GM19452 (cell line): ENCODE results near the gene MCC.

ENCODE experiments used
- ATAC-seq: cut with Tn5 transposase; IDR thresholded peaks from one replicate; pipeline ENCODE4 v1.9.1; 2021; ENCODE audit not compliant: unreplicated experiment

The MCC gene

DNA sequence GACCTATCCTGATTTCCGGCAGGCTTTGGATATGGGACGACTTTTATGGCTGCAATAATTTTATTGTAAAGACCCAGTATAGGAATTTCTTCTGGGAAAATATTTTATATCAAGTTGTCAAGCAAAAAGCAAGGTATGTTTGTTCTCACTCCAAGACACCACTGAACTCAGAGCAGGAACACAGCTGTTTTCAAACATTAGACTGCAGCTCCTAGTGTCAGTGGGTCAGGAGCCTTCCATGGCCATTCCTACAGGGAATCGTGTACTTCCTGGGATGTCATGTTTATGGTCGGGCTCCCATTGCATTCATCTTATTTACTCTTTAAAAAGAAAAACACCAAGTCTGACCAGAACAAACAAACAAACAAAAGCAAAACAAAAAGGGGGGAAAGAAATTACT, 278.8 kb downstream of the MCC start:
- no peak for ATAC-seq

DNA sequence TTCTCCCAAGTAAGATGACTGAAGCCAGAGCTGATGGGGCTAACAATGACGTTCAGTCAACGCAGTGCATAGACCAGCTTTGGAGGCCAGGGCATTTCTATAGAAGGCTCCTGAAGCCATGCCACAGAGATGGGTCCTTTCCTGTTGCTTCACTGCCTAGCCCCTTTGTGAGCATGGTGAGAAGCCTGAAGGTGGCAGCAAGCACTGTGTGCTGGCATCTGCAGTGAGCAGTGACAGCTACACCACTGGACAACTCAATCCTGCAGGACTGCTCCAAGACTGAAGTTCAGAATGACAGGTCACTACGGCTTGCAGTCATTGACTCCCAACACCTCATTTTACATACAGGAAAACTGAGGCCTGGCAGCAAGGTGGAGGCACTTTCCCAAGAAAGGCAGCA, 282.4 kb downstream of the MCC start:
- no peak for ATAC-seq

DNA sequence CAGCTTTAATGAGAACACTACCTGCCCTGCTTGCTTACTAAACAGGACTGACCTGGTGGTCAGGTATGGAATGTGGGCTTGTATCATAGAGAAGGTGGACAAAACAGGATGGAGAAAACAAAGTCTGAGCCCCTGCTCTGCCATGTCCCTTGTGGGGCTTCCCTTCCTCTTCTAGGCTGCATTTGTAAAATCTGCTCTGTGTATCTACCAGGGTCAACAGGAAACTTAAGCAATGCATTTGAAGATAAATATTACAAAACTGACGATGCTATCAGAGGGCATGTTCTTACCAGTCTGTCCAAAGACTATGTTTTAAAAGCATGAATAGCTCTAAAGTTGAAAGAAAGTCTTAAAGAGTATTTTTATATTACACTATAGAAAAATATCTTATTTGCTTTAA, 282.9 kb downstream of the MCC start:
- ATAC-seq: no peak

DNA sequence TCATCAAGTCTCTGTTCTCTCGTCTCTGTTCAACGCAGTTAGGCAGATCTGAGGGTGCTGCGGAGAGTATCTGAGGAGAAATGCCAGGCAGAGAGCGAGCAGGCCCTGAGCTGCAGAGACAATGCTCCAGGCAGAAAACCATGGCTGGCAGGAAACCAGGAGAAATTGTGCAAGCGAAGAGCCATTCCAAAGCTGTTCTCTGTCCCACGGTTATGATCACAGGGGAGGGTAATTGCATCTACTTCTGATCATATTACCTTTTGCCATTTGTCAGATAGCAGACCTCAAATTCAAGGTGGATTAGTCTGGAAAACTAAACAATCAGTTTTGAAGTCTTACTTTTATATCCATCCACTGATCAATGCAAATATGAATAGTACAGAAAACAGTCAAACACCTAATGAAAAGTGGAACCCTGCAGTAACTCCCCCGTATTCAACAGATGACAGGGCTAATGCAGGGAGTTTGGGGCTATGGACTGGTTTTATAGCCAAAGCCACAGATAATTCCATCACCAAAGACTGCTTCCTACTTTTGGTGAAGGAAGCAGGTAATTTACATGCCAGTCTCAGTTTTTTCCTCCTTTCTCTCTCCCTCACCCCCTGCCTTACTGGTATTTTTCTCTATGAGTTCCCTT, 283.6 kb downstream of the MCC start:
- no peak for ATAC-seq

DNA sequence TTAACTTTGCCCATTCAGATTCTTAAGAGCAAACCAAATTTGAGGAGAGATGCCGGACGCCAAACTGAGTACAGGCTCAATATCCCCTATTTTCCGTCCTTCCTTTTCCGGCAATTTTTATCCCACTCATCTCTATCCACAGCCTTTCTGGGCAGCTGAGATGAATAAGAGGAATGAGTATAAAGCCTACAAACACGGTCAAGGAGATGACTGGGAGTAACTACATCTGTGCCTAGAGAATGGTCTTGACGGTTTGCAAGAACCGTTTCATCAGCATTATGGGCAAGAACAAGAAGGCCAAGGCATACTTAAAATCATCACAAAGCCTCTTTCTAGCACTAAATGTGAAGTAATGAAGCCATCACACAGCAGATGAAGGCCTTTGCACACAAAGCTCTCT, 284.3 kb downstream of the MCC start:
- ATAC-seq: no peak

DNA sequence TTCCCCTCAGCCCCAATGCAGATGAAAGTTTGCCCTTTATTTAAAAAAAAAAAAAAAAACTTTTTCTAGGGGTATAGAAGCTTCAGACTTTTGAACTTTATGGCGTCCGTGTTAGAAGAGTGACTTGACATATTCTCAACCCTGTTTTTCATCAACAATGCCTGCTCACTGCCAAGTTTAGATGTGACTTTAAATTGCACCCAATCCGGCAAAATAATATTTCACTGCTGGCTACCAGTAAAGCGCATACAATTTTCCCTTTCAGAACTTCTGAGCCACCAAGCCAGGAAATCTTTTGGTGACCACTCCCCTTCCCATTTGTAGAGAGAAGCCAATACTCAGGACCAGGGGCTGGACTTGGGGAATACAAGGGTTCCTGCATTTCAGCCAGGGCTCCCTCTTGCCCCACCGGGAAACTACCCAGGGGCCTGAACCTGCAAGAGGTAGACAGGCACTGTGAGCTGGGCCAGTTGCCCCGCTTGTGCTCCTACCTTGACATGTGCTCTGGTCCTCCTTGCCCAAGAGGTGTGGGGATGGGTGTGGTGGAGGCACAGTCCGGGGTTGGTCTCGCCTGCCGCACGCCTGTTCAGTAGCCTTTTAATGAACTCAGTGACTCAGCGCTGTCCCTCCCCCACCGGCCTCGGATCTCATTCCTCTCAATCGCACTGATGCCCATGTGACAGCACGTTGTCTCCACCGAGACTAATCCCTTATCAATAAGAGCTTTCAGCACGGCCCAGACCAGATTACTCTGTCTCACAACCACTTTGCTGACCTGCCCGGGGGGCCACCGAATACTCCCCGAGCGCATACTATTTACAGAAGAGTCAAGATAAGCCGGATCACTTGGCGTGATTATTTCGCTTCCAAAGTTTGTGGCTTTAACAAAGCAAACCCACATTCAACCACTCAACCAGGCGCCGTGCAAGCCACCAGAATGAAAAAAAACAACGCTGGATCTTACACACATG, 285.2 kb downstream of the MCC start:
- ATAC-seq: no peak

DNA sequence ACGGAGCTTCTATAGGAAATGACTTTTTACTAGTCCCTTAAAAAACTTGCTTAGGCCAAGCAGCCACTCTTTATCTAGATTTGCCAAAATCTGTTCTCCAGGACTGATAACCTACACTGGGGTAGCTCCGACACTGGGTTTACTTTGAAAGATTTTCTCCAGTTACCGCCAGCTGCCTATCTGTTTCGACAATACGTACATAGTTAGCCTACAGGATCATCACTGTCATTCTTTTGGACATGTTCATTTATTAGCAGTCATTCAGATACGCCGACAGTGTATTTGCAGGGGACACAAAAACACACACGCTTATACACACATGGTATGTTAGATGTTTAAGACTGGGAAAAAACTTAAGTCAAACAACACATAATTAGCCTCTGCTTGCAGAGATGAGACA, 286.0 kb downstream of the MCC start:
- no peak for ATAC-seq

DNA sequence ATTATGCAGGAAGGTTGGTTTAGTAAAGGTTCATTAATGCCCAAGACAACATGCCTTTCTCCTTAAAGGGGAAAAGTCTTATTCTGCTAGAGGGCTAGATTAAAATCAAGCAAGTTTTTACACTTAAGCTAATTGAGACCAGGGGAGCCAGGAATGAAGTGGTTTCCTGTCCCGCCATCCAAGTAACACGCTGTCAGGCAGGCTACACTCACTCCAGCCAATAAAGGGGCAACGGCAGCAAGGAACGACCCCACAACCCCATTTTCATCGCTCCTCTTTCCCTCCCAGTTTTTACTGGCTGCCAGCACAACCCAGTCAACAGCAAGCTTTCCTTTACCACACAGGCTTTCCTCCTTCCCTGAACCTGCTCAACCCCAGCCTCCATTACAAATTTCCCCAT, 286.5 kb downstream of the MCC start:
- ATAC-seq: no peak

DNA sequence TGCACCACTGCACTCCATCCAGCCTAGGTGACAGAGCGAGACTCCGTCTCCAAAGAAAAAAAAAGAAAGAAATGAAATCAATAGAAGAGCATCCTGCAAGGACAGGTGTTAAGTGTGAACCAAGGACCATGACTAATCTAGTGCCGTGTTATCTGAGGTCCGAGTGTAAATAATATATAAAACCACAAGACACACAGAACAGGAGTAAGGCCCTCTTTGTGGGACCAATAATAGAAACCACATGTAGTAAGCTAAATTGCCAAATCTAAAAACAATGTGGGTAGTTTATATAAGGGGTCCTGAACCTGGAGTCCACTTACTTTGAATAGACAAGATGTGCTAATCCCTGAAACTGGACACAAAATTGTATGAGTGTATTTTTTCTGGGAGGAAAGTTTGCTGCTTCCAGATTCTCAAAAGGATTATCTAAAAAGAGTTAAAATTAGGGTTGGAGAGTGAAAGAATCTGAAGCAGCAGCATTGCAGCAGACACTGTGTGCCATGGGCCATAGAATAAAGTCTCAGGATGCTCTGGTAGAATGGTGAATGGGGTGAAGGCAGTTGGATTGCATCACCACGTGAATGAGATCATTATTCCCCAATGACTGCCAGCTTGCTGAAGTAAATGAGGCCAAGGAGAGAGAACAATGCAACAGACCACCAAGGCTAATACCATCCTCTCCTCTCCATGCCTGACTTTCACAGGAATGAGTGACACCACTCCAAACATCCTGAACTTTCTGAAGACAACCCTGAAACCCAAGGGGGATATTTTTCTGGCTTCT, 288.9 kb downstream of the MCC start:
- ATAC-seq: no peak

DNA sequence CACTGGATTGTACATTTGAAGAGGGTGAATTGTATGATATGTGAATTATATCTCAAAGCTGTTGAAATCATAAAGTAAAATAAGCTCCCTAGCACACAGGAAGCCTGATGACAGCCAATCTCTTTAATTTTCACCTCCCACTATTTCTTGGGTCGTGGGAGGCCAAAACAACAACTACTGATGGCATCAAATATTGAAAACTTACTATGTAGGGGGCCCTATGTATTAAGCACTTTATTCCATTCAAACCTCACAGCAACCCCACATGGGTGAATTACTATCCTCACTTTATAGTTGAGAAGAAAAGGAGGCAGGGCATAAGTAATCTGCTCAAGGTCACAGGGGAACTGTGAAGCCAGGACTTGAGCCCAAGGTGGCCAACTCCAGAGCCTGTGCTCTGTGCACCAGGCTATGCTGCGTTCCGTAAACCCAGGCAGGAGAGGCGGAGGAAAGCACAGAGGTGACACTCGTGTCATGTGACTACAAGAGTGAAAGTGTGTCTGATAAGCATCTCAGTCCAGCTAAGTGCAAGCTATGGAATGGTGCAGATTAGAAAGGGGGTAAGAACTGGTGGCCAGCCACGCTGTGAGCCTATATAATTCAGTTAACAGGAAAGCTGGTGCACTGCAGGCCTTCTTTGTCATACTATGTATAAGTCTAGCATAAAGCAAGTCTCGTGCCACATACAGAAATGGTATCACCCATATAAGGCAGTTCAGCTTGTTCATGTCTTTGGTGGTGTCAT, 290.6 kb downstream of the MCC start:
- no peak for ATAC-seq

DNA sequence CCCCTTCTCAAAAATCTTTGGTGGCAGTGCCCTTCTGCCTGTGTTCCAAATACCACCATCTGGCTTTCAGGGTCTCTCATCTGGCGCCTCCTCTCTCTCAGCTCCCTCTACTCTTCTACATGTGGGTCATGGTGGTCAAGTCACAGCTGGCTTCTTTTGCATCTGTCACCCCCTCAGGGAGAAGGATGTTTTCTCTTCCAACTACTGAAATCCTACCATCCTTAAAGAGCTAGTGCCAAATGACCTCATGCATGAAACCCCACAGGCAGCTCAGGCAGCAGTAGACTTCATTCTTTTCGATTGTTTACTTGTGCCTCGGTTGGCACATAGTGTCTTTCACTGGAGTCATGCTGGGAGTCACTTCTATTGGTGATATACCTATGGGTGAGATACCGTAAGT, 292.5 kb downstream of the MCC start:
- ATAC-seq: no peak

DNA sequence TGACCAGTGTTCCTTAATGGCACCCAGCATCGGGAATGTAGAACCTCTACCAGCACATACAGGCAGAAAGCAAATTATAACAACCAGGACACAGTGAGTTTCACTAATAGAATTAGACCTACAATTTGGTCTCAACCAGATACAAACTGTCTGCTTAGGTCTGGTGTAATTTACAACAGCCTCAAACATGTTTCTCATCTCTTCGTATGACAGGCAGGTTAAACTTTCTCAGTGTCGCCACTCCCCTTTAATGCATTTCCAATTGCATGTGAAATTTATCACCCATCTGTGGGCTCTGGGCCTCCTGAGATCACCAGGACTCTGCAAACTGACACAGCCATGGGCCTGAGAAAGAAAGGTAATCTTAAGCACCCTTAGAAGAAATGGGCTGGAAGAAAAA, 293.0 kb downstream of the MCC start:
- no peak for ATAC-seq

DNA sequence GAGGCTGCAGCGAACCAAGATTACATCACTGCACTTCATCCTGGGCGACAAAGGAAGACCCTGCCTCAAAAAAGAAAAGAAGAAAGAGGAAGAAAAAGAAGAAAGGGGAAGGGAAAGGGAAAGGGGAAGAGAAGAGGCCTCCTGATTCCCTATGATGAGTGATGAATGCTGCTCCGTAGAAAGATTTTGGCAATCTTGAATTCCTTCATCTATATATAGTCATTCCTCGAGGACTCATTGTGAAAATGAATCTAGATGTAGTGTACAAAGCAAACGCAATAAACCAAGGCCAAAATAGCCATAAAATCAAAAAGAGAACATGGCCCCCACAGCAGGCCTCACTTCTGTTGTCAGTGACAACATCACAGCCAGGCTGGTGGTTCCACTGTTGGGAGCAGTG, 293.7 kb downstream of the MCC start:
- ATAC-seq: no peak

DNA sequence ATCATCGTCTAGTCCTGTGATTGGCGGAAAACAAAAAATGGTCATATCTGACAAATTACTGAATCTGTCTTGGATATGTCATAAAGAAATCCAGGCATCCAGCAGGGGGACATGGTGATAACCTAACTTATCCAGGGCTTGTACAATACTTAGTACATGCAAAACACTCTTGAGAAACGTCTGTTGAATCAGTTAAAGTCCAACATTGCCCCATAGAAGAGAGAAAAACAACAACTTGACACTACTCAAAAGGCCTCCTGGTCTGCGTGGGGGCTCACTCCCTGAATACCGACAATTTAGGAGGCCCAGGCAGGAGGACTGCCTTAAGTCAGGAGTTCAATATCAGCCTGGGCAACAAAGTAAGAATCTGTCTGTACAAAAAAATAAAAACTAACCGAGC, 294.1 kb downstream of the MCC start:
- no peak for ATAC-seq

DNA sequence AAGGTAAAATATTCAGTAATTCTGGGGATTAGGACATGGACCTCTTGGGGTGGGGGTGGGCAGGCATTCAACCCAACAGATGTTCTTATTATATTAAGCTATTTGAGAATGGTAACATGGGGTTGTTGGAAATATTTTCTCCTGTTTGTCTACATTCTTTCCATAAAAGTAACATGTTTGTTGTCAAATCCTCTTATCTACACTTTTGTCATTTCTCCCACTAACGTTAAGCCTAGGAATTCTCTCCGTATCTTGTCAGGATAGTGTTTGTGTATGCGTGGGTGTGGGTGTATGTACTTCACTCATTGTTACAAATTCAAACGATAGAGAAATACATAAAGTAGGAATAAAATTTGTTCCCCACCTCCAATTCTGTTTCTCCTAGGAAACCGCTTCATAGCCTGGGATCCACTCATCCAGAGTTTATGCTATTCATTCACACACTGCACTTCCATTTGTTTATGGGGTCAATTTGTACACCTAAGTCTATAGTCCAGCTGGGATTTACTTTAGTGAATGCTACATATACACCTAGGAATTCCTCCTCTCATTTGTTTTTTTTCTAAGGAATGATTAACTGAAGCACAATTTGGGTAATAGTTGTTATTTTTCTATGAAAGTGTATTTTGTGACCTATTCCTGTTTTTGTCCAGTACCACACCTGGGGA, 294.8 kb downstream of the MCC start:
- ATAC-seq: no peak

DNA sequence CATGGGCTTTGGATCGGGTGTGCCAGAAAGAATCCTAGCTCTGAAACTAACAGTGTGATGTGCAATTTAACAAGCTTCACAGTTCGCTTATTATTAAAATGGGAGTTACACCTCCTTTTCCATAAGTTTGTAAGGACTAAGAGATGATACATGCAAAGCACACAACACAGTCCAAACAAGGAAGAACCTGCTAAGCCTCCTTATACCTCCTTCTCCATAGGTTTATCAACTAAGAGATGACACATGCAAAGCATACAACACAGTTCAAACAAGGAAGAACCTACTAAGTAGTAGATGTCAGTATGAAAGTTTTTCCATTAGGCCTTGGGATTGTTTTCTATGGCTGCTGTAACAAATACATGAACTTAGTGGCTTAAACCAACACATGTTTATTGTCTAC, 295.7 kb downstream of the MCC start:
- no peak for ATAC-seq

DNA sequence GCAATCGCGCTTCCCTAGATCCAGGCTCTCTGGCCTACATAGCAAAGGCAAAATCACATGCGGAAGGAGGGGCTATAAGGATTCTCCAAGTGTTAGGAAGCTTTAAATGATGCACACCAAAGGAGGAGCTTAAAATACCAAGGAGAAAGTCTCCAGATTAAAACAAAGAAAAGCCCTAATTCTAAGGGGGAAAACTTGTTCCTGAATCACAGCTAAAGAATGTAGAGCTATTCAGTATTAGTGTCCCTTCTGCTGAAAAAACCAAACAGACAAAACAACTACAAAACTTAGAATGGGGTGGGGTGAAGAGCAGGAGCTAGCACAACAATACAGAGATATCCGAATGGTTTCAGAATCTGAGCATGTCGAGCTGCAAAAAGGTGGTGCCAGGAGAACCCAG, 297.9 kb downstream of the MCC start:
- no peak for ATAC-seq

DNA sequence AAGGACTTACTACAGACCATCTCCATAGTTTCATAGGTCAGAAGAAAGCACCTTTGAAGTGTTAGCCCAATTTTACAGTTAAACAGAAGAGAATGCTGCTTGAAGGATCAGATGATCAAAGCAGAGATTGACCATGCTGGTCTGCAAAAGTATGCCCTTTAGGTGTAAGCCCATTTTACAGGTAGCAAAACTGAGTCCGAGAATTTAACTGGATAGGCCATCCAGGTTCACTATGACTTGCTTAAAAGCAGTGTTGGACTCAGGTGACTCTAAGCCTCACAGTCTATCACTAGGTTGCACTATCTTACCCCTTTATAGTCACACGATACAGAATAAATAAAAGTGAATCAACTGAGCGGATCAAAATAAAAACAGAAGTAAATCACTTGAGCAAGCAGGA, 299.0 kb downstream of the MCC start:
- no peak for ATAC-seq

DNA sequence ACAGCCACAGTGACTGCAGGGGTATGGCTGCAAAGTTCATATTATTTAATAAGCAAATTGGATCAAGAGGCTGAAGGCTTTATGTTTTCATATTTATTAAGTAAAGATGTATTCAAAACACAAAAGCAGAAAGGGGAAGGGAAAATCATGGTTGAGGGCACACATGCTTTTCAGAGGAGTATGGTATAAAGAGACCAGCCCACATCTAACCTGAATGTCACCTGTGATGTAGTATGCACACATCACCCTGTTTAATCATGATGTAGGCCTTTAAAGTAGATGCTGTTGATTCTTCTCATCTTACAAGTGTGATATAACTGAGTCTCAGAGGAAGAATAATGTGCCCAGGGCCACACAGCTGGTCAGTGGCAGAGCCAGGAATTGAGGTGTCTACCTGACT, 299.8 kb downstream of the MCC start:
- ATAC-seq: no peak

DNA sequence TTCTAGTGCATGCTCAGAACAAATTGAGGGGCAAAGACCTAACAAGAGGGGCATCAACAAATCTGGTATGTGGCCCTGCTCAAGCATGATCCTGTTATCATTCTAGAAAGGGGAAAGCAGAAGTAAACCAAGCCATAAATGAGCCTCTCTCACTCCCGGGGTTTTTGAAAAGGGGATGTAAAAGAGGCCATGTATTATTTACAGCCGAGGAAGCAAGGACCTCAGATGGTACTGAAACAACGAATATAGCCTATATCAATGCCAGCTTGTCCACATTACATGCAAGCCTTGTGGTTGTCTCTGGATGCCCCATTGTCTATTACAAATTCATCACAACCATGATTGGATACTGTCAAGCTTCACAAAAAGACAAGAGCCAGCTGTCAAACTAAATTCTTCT, 300.3 kb downstream of the MCC start:
- no peak for ATAC-seq

DNA sequence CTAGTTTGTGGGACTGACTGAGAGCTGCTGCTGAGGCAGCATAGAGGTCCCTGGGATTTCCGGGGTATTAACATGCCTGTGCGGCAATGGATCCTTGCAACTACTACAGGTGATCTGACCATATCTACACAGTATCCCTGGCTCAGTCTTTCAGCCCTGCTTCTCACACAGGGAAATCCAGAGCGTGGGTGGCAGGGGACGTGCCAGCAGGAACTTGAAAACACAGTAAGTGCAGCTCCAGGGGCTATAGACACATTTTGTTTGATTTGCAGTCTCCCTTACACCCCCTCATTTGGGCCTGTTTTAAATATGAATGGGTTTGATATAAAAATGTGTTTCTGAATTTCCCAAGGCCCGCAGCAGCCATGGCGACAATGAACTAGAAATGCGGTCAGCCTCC, 302.2 kb downstream of the MCC start:
- no peak for ATAC-seq
